Liver (tissue), 3 donors: ENCODE results near the gene PRKN.

Experiments
- CTCF ChIP-seq: fragments of 150-350 bp; IDR thresholded peaks from 2 replicates; pipeline ENCODE4 v1.5.1; 2017; ENCODE audit warnings: improper control_type of control experiment, low read depth, low read length; ENCODE audit not compliant: missing input control
- EGR1 ChIP-seq, 2 donors: IDR thresholded peaks; 2 replicates each; pipeline ENCODE4 v1.6.1; 2016 to 2018; ENCODE audit warnings: antibody characterized with exemption in 2 of 2, low read depth in 2 of 2
- HNF4A ChIP-seq, 2 donors: conservative IDR thresholded peaks; 2 replicates each; pipeline ENCODE4 v1.6.1; 2016; ENCODE audit warnings: antibody characterized with exemption in 2 of 2, mild to moderate bottlenecking in 2 of 2
- JUND ChIP-seq, 2 donors: IDR thresholded peaks; 2 replicates each; pipeline ENCODE4 v1.6.1; 2016; ENCODE audit warnings: antibody characterized with exemption in 2 of 2
- TAF1 ChIP-seq: conservative IDR thresholded peaks from 2 replicates; pipeline ENCODE4 v1.6.1; 2016; ENCODE audit warnings: antibody characterized with exemption, mild to moderate bottlenecking
- TF ChIP-seq, protein P1 (sequence below): IDR thresholded peaks from 2 replicates; pipeline ENCODE4 v1.6.1; 2016; ENCODE audit warnings: antibody characterized with exemption, mild to moderate bottlenecking
- donor health status: healthy.
- donor health status: healthy.

DNA sequence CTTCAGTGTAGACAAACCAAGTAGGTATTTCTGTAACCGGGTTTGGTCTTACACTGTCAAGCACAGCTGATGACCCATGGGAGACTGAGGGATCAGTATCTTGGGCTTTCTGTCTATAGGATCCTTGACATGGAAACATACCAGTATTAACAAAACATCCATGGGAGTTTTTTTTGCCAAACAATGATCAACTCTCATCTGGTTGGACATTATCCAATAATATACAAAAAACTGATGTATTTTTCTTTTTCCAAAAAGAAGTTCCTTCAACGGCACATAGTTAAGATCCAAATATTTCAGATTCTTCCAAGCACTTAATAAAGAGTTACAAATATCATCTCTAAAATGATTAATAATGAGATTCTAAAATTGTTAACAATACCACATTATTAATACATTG is 459.9 kb downstream of the PRKN start:
- TF ChIP-seq CTCF (no peak), TAF1 (no peak), EGR1 (IDR thresholded peaks at IDR 0.05; ENCODE audit: low read depth in 2 of 2) (no peak), HNF4A (conservative IDR thresholded peaks at IDR 0.05) (no peak), JUND (IDR thresholded peaks at IDR 0.05) (no peak)
- TF ChIP-seq, protein P1, sequence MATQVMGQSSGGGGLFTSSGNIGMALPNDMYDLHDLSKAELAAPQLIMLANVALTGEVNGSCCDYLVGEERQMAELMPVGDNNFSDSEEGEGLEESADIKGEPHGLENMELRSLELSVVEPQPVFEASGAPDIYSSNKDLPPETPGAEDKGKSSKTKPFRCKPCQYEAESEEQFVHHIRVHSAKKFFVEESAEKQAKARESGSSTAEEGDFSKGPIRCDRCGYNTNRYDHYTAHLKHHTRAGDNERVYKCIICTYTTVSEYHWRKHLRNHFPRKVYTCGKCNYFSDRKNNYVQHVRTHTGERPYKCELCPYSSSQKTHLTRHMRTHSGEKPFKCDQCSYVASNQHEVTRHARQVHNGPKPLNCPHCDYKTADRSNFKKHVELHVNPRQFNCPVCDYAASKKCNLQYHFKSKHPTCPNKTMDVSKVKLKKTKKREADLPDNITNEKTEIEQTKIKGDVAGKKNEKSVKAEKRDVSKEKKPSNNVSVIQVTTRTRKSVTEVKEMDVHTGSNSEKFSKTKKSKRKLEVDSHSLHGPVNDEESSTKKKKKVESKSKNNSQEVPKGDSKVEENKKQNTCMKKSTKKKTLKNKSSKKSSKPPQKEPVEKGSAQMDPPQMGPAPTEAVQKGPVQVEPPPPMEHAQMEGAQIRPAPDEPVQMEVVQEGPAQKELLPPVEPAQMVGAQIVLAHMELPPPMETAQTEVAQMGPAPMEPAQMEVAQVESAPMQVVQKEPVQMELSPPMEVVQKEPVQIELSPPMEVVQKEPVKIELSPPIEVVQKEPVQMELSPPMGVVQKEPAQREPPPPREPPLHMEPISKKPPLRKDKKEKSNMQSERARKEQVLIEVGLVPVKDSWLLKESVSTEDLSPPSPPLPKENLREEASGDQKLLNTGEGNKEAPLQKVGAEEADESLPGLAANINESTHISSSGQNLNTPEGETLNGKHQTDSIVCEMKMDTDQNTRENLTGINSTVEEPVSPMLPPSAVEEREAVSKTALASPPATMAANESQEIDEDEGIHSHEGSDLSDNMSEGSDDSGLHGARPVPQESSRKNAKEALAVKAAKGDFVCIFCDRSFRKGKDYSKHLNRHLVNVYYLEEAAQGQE: no peak
